HEK293 (cell line): Measurements from ENCODE around the gene MYH14.

ENCODE experiments used
- BCL11B ChIP-seq: fragments of 450-650 bp; formaldehyde crosslinking; IDR thresholded peaks from 2 replicates; pipeline ENCODE4 v1.5.1; 2016; ENCODE audit warnings: low read depth, missing biosample characterization, missing genetic modification characterization
- HOXD13 ChIP-seq: sonication (generic); formaldehyde crosslinking; IDR thresholded peaks from 2 replicates; pipeline ENCODE4 v1.8.0; 2022; ENCODE audit warnings: missing genetic modification reagents, borderline replicate concordance
- PRDM2 ChIP-seq: fragments of 450-650 bp; formaldehyde crosslinking; IDR thresholded peaks from 2 replicates; pipeline ENCODE4 v1.5.1; 2016; ENCODE audit warnings: missing biosample characterization, missing genetic modification characterization, borderline replicate concordance
- ZBTB26 ChIP-seq: fragments of 450-650 bp; formaldehyde crosslinking; optimal IDR thresholded peaks from 2 replicates; pipeline ENCODE3; 2016; ENCODE audit warnings: missing biosample characterization, mild to moderate bottlenecking, missing genetic modification characterization
- ZBTB48 ChIP-seq: fragments of 450-650 bp; formaldehyde crosslinking; IDR thresholded peaks from 2 replicates; pipeline ENCODE4 v1.5.1; 2016; ENCODE audit warnings: missing biosample characterization, missing genetic modification characterization
- ZBTB49 ChIP-seq: fragments of 450-650 bp; formaldehyde crosslinking; IDR thresholded peaks from 2 replicates; pipeline ENCODE4 v1.5.1; 2016; ENCODE audit warnings: missing biosample characterization, missing genetic modification characterization, low read depth
- ZNF157 ChIP-seq: fragments of 450-650 bp; formaldehyde crosslinking; IDR thresholded peaks from 2 replicates; pipeline ENCODE4 v1.5.1; 2016; ENCODE audit warnings: missing biosample characterization, missing genetic modification characterization
- ZNF184 ChIP-seq: fragments of 450-650 bp; IDR thresholded peaks from 2 replicates; pipeline ENCODE4 v1.5.1; 2018; ENCODE audit warnings: missing biosample characterization, mild to moderate bottlenecking, missing genetic modification characterization
- ZNF221 ChIP-seq: fragments of 450-650 bp; formaldehyde crosslinking; IDR thresholded peaks from 2 replicates; pipeline ENCODE4 v1.5.1; 2017; ENCODE audit warnings: missing biosample characterization, missing genetic modification characterization, borderline replicate concordance
- ZNF239 ChIP-seq: fragments of 450-650 bp; formaldehyde crosslinking; IDR thresholded peaks from 2 replicates; pipeline ENCODE4 v1.5.1; 2016; ENCODE audit warnings: missing biosample characterization, missing genetic modification characterization
- ZNF26 ChIP-seq: fragments of 450-650 bp; formaldehyde crosslinking; IDR thresholded peaks from 2 replicates; pipeline ENCODE4 v1.5.1; 2016; ENCODE audit warnings: missing biosample characterization, missing genetic modification characterization
- ZNF266 ChIP-seq: fragments of 450-650 bp; formaldehyde crosslinking; IDR thresholded peaks from 2 replicates; pipeline ENCODE4 v1.5.1; 2016; ENCODE audit warnings: missing biosample characterization, missing genetic modification characterization, low read depth
- ZNF311 ChIP-seq: fragments of 450-650 bp; formaldehyde crosslinking; IDR thresholded peaks from 2 replicates; pipeline ENCODE4 v1.5.1; 2017; ENCODE audit warnings: missing biosample characterization, missing genetic modification characterization, borderline replicate concordance
- ZNF398 ChIP-seq: fragments of 450-650 bp; formaldehyde crosslinking; IDR thresholded peaks from 2 replicates; pipeline ENCODE4 v1.5.1; 2017; ENCODE audit warnings: missing biosample characterization, missing genetic modification characterization
- ZNF416 ChIP-seq: fragments of 450-650 bp; formaldehyde crosslinking; IDR thresholded peaks from 2 replicates; pipeline ENCODE4 v1.5.1; 2016; ENCODE audit warnings: missing biosample characterization, missing genetic modification characterization
- ZNF513 ChIP-seq: fragments of 450-650 bp; IDR thresholded peaks from 2 replicates; pipeline ENCODE4 v1.5.1; 2018; ENCODE audit warnings: missing biosample characterization, missing genetic modification characterization
- ZNF561 ChIP-seq: fragments of 450-650 bp; IDR thresholded peaks from 2 replicates; pipeline ENCODE4 v1.5.1; 2018; ENCODE audit warnings: missing biosample characterization, missing genetic modification characterization, borderline replicate concordance
- ZNF701 ChIP-seq: fragments of 450-650 bp; formaldehyde crosslinking; IDR thresholded peaks from 2 replicates; pipeline ENCODE4 v1.5.1; 2016; ENCODE audit warnings: missing biosample characterization, missing genetic modification characterization
- ZNF704 ChIP-seq: fragments of 450-650 bp; formaldehyde crosslinking; IDR thresholded peaks from 2 replicates; pipeline ENCODE4 v1.5.1; 2016; ENCODE audit warnings: missing biosample characterization, missing genetic modification characterization
- ZNF776 ChIP-seq: fragments of 450-650 bp; formaldehyde crosslinking; IDR thresholded peaks from 2 replicates; pipeline ENCODE4 v1.5.0; 2017; ENCODE audit warnings: missing biosample characterization, missing genetic modification characterization, borderline replicate concordance
- ZNF843 ChIP-seq: fragments of 450-650 bp; formaldehyde crosslinking; IDR thresholded peaks from 2 replicates; pipeline ENCODE4 v1.5.1; 2016; ENCODE audit warnings: missing biosample characterization, missing genetic modification characterization
- ZSCAN4 ChIP-seq: fragments of 450-650 bp; formaldehyde crosslinking; IDR thresholded peaks from 2 replicates; pipeline ENCODE4 v1.5.1; 2017; ENCODE audit warnings: missing biosample characterization, missing genetic modification characterization

MYH14 gene

GRCh38 chr19:50315773-50316448, 112.5 kb downstream of the MYH14 start (continued):
- no peak for TF ChIP-seq ZNF26 (tag by site-specific recombination)
- TF ChIP-seq BCL11B (tag by site-specific recombination), result no peak
- peak; percentile 96 for TF ChIP-seq ZNF398 (tag by site-specific recombination)
- peak; percentile 20; the same call in 1 of the 2 replicates for TF ChIP-seq ZBTB48 (tag by site-specific recombination)
- peak; percentile 41; the same call in 1 of the 2 replicates for TF ChIP-seq ZNF843 (tag by site-specific recombination)
- no peak for TF ChIP-seq ZNF311 (tag by site-specific recombination)
- TF ChIP-seq ZNF266 (tag by site-specific recombination), result no peak
- no peak for TF ChIP-seq ZNF184 (tag by site-specific recombination)
- TF ChIP-seq ZBTB49, result no peak
- TF ChIP-seq PRDM2 (tag by site-specific recombination), result no peak
- TF ChIP-seq ZNF513 (tag by site-specific recombination), result peak; percentile 74
- TF ChIP-seq ZNF157 (tag by site-specific recombination), result no peak
- TF ChIP-seq ZNF221 (tag by site-specific recombination), result no peak
- TF ChIP-seq ZNF776 (tag by site-specific recombination), result no peak
- TF ChIP-seq ZBTB26 (tag by site-specific recombination), result no peak
- no peak for TF ChIP-seq ZNF701 (tag by site-specific recombination)
- TF ChIP-seq ZNF704, result no peak
- 0 out of 2 replicates have a peak, but pooled peaks have one; percentile 19 for TF ChIP-seq ZNF561 (tag by site-specific recombination)
- TF ChIP-seq ZNF416 (tag by site-specific recombination), result no peak
- TF ChIP-seq ZNF239 (tag by site-specific recombination), result no peak
- TF ChIP-seq HOXD13 (CRISPR knock-in tag), result no peak
- no peak for TF ChIP-seq ZSCAN4
